Tibial artery (tissue), 4 donors: ENCODE measurements around the gene RBM19.

Experiments
- DNase-seq, 2 donors: peaks; one replicate each; pipeline ENCODE4 v3.0.0-alpha.2; 2019
- H3K27ac ChIP-seq, 2 donors: fragments of 200-600 bp; sonication (generic) in 1 of 2; 1 replicate in 1 of 2; 2 replicates in 1 of 2; pipeline ENCODE4 v1.5.1; 2018 to 2019; ENCODE audit warnings: mild to moderate bottlenecking in 1 of 2
- H3K27me3 ChIP-seq, 2 donors: fragments of 200-600 bp; sonication (generic) in 1 of 2; one replicate each; pipeline versions ENCODE4 v1.5.1 to v1.6.0; 2016 to 2019
- H3K36me3 ChIP-seq, 3 donors: fragments of 200-600 bp; sonication (generic) in 2 of 3; one replicate each; pipeline ENCODE4 v1.5.1; 2016 to 2019; ENCODE audit warnings: mild to moderate bottlenecking in 2 of 3
- H3K4me1 ChIP-seq, 4 donors: fragments of 200-600 bp; sonication (generic) in 2 of 4; 1 replicate in 3 of 4; 2 replicates in 1 of 4; pipeline ENCODE4 v1.5.1; 2016 to 2019
- H3K4me3 ChIP-seq, 2 donors: fragments of 200-600 bp; sonication (generic) in 1 of 2; 1 replicate in 1 of 2; 2 replicates in 1 of 2; pipeline ENCODE4 v1.5.1; 2018 to 2019; ENCODE audit warnings: mild to moderate bottlenecking in 2 of 2
- H3K9me3 ChIP-seq, 3 donors: fragments of 200-600 bp; sonication (generic) in 1 of 3; one replicate each; pipeline ENCODE4 v1.5.1; 2016 to 2019
- intact Hi-C: fragments of 100-400 bp; cut with DNase I; formaldehyde crosslinking; loops from one replicate; pipeline ENCODE4 v1.15.0; 2023; ENCODE audit warnings: low total_unique reads
- TF ChIP-seq, protein P1 (sequence below), 2 experiments: fragments of 200-600 bp in 1 of 2; fragments of 450-650 bp in 1 of 2; IDR thresholded peaks; one replicate each; pipeline ENCODE4 v1.5.1; 2017 to 2019; ENCODE audit warnings: antibody characterized with exemption in 2 of 2, mild to moderate bottlenecking in 1 of 2, moderate library complexity in 1 of 2

The RBM19 gene

DNA sequence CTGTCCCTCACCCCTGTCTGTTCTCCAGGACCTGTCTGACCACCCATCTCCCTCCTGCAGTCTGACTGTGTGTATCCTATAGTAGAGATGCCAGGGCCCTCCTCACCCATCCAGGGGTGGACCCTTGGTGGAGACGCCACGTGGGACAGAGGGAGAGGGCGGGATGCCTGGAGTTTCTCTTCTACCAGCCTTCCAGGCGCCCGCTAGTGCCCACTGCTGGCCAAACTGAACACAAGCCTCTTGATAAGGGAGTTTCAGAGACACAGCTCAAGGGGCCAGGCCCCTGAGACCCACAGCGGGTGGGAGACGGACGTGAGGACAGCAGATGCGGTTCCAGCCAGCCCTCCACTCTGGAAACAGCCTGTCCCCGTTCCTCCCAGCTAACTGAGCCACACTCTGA, 147.3 kb downstream of the RBM19 start:
- intact Hi-C loops, result no loop called here
- no peak overlapping the region for H3K4me3 ChIP-seq
- H3K27ac ChIP-seq, result no peak overlapping the region
- DNase-seq, result no peak
- H3K4me1 ChIP-seq, result no peaks in the 10 kb centered on the region
- no peaks in the 10 kb centered on the region for H3K9me3 ChIP-seq
- TF ChIP-seq, protein P1, sequence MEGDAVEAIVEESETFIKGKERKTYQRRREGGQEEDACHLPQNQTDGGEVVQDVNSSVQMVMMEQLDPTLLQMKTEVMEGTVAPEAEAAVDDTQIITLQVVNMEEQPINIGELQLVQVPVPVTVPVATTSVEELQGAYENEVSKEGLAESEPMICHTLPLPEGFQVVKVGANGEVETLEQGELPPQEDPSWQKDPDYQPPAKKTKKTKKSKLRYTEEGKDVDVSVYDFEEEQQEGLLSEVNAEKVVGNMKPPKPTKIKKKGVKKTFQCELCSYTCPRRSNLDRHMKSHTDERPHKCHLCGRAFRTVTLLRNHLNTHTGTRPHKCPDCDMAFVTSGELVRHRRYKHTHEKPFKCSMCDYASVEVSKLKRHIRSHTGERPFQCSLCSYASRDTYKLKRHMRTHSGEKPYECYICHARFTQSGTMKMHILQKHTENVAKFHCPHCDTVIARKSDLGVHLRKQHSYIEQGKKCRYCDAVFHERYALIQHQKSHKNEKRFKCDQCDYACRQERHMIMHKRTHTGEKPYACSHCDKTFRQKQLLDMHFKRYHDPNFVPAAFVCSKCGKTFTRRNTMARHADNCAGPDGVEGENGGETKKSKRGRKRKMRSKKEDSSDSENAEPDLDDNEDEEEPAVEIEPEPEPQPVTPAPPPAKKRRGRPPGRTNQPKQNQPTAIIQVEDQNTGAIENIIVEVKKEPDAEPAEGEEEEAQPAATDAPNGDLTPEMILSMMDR (IDR thresholded peaks at IDR 0.05), result no peak
- H3K27me3 ChIP-seq, result no peaks in the 10 kb centered on the region
- H3K36me3 ChIP-seq, result peaks cover 9 to 69% (median 13%) of the 10 kb centered on the region in 3 donors

DNA sequence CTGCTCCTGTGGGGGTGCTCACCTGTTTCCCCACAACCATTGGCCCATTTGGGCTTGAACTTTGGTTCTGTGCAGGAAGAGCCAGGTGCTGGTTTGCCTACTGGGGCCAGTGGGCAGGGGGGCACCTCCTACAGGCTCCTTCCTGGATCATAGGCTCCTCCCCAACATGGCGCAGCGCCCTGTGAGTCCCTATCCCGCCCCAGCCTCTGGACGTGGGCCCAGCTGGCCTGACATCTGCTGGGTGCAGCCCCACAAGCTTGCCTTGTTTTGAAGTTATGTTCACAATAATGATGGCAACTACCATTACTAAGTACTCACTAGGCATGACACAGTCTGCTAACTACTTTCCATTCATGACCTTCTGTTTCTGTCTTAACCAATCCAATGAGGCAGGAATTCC, 147.8 kb downstream of the RBM19 start:
- Histone ChIP-seq H3K4me1 (no peaks in the 10 kb centered on the region), H3K27me3 (no peaks in the 10 kb centered on the region), H3K9me3 (no peaks in the 10 kb centered on the region), H3K27ac (no peak overlapping the region), H3K36me3 (peaks cover 9 to 67% (median 12%) of the 10 kb centered on the region in 3 donors), H3K4me3 (no peak overlapping the region)
- intact Hi-C loops, result no loop called here
- TF ChIP-seq, protein P1 (IDR thresholded peaks at IDR 0.05), result no peak
- no peak for DNase-seq

DNA sequence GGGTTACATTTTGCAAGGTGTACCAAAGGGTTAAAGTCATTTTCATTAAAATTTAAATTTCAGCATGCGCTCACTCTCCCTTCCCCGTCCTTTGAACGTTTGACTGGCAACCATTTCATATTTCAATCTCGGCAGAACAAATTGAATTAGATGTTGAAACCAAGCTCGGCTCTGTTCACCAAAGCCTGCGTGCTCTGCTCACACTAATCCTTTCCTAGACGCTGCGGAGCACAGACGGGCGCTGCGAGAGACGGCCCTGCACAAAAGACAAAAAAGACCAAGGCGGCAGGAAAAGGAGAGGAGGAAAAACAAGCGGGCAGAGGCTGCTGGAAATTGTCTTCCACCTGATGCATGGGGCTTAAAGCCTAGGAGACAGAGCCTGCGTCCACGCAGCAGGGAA, 149.3 kb downstream of the RBM19 start:
- no peak for DNase-seq
- Histone ChIP-seq H3K4me3 (no peak overlapping the region), H3K4me1 (no peaks in the 10 kb centered on the region), H3K36me3 (peaks cover 9 to 65% (median 19%) of the 10 kb centered on the region in 3 donors), H3K27me3 (no peaks in the 10 kb centered on the region), H3K27ac (no peak overlapping the region), H3K9me3 (no peaks in the 10 kb centered on the region)
- TF ChIP-seq, protein P1 (IDR thresholded peaks at IDR 0.05), result no peak
- intact Hi-C loops, result no loop called here

DNA sequence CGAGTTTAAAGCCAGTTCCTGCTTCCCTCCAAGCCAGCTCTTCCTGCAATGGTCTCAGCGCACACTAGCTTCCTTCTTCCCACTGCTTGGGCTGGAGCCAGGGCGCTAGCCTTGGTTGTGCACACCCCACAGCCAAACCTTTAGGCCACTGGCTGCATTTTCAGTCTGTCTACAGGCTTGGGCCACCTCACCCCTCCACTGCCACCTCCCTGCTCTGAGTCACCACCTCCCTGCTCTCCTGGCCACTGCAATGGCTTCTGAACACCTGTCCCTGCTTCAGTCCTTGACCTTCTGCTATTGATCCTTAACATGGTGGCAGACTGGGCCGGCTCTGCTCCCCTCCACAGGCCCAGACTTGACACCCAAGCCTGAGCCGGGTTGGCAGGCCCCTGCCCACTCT, 151.1 kb downstream of the RBM19 start:
- TF ChIP-seq, protein P1 (IDR thresholded peaks at IDR 0.05), result no peak
- Histone ChIP-seq H3K4me1 (no peaks in the 10 kb centered on the region), H3K36me3 (peaks cover 9 to 54% (median 19%) of the 10 kb centered on the region in 3 donors), H3K27ac (no peak overlapping the region), H3K27me3 (no peaks in the 10 kb centered on the region), H3K4me3 (no peak overlapping the region), H3K9me3 (peaks cover 0 to 7% (median 6%) of the 10 kb centered on the region in 3 donors)
- intact Hi-C loops, result no loop called here
- no peak for DNase-seq

DNA sequence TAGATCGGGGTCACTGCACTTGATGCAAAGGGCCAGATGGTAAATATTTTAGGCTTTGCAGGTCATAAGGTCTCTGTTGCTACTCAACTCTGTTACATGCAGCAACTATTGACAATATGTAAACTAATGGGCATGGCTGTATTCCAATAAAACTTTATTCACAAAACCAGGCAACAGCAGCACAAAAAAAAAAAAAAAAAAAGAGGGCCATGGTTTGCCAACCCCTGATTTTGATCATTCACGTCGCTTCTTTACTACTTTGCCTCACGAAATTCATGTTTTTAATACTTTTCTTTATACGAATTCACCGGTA, 152.9 kb downstream of the RBM19 start:
- H3K4me1 ChIP-seq, result no peaks in the 10 kb centered on the region
- H3K36me3 ChIP-seq, result peaks cover 9 to 56% (median 19%) of the 10 kb centered on the region in 3 donors
- no peak for DNase-seq
- intact Hi-C loops, result no loop called here
- TF ChIP-seq, protein P1 (IDR thresholded peaks at IDR 0.05), result no peak
- H3K27ac ChIP-seq, result no peak overlapping the region
- no peak overlapping the region for H3K4me3 ChIP-seq
- no peaks in the 10 kb centered on the region for H3K27me3 ChIP-seq
- peaks cover 0 to 7% (median 6%) of the 10 kb centered on the region in 3 donors for H3K9me3 ChIP-seq
